HepG2 (cell line): ENCODE data around the gene RNASE13. TPM values are rescaled to one million over a fixed set of nuclear protein-coding genes. Genes with fewer than 3 reads are reported as not detected.

Experiments used
- ARHGAP35 ChIP-seq: sonication (generic); formaldehyde crosslinking; IDR thresholded peaks from 2 replicates; pipeline ENCODE4 v1.9.0; 2022; ENCODE audit warnings: mild to moderate bottlenecking, inconsistent platforms, moderate library complexity, missing genetic modification reagents, borderline replicate concordance
- CHD4 ChIP-seq: fragments of 200-600 bp; sonication (generic); IDR thresholded peaks from 2 replicates; pipeline ENCODE4 v1.7.0; 2017; ENCODE audit warnings: mild to moderate bottlenecking, low read length, borderline replicate concordance
- DBP ChIP-seq: sonication (generic); formaldehyde crosslinking; IDR thresholded peaks from 2 replicates; pipeline ENCODE4 v1.4.0; 2020; ENCODE audit warnings: missing genetic modification reagents; ENCODE audit errors: not compliant biosample characterization
- ELF3 ChIP-seq: IDR thresholded peaks from 2 replicates; pipeline ENCODE4 v1.6.1; 2016; ENCODE audit warnings: missing genetic modification reagents, missing compliant biosample characterization
- FOXO4 ChIP-seq: sonication (generic); formaldehyde crosslinking; conservative IDR thresholded peaks from 2 replicates; pipeline ENCODE4 v1.8.1; 2023; ENCODE audit warnings: missing genetic modification reagents
- GABPA ChIP-seq, 2 experiments: IDR thresholded peaks; 2 replicates each; pipeline ENCODE4 v1.6.1; 2011 to 2016; ENCODE audit warnings: low read depth in 2 of 2, low read length in 1 of 2, missing biosample characterization in 1 of 2, missing genetic modification characterization in 1 of 2
- HDAC2 ChIP-seq: sonication (generic); formaldehyde crosslinking; IDR thresholded peaks from 2 replicates; pipeline ENCODE4 v1.4.0; 2020; ENCODE audit warnings: missing genetic modification reagents
- MED13 ChIP-seq: sonication (generic); formaldehyde crosslinking; IDR thresholded peaks from 2 replicates; pipeline ENCODE4 v1.5.0; 2020; ENCODE audit warnings: missing genetic modification reagents
- NFKBIZ ChIP-seq: IDR thresholded peaks from 2 replicates; pipeline ENCODE4 v1.6.1; 2018; ENCODE audit warnings: missing genetic modification reagents, missing compliant biosample characterization
- NR2F1 ChIP-seq, 2 experiments: fragments of 450-650 bp in 1 of 2; formaldehyde crosslinking in 1 of 2; IDR thresholded peaks; 2 replicates each; pipeline versions ENCODE4 v1.5.0 to v1.6.1; 2016 to 2020; ENCODE audit warnings: mild to moderate bottlenecking in 1 of 2, missing compliant biosample characterization in 1 of 2, missing genetic modification reagents in 1 of 2, moderate library complexity in 1 of 2
- PAWR ChIP-seq: sonication (generic); formaldehyde crosslinking; IDR thresholded peaks from 2 replicates; pipeline ENCODE4 v1.4.0; 2020; ENCODE audit warnings: missing genetic modification reagents, mild to moderate bottlenecking, borderline replicate concordance
- PCBP1 ChIP-seq: fragments of 200-400 bp; formaldehyde crosslinking; IDR thresholded peaks from 2 replicates; pipeline ENCODE4 v1.6.1; 2017; ENCODE audit warnings: mild to moderate bottlenecking, low read depth, low read length, borderline replicate concordance
- PCBP2 ChIP-seq: fragments of 200-400 bp; formaldehyde crosslinking; optimal IDR thresholded peaks from 2 replicates; pipeline ENCODE3; 2018; ENCODE audit warnings: low read length, low read depth; ENCODE audit not compliant: poor library complexity, severe bottlenecking
- SRSF9 ChIP-seq: fragments of 200-400 bp; formaldehyde crosslinking; IDR thresholded peaks from 2 replicates; pipeline ENCODE4 v1.6.1; 2018; ENCODE audit warnings: borderline replicate concordance, mild to moderate bottlenecking, low read depth, low read length; ENCODE audit not compliant: insufficient read depth, poor library complexity, severe bottlenecking
- ZBTB42 ChIP-seq: sonication (generic); formaldehyde crosslinking; IDR thresholded peaks from 2 replicates; pipeline ENCODE4 v1.5.0; 2020; ENCODE audit warnings: mild to moderate bottlenecking, missing genetic modification reagents
- ZNF234 ChIP-seq: sonication (generic); formaldehyde crosslinking; conservative IDR thresholded peaks from 2 replicates; pipeline ENCODE4 v1.5.1; 2020; ENCODE audit warnings: mild to moderate bottlenecking, missing genetic modification reagents
- ZNF264 ChIP-seq: sonication (generic); formaldehyde crosslinking; IDR thresholded peaks from 2 replicates; pipeline ENCODE4 v1.4.0; 2020; ENCODE audit warnings: missing genetic modification reagents
- polyA plus RNA-seq, 8 experiments: library from polyadenylated mRNA; depleted of rRNA in 3 of 8; stranded (reverse) in 7 of 8; unstranded in 1 of 8; fragments of >200 nt; fragmentation: Illumina TruSeq in 4 of 8; extraction: Trizol in 4 of 8; gene quantifications; 2 replicates each; pipeline versions ENCODE4 v1.2.1 to v1.2.3, GENCODE V29; 2011 to 2016; ENCODE audit warnings: low read depth in 4 of 8, missing spikeins in 1 of 8, mixed read lengths in 1 of 8; ENCODE audit not compliant: insufficient read depth in 1 of 8
- total RNA-seq, 5 experiments: library from RNA; depleted of rRNA; stranded (reverse); fragments of >200 nt; fragmentation: Illumina TruSeq; extraction: Trizol; gene quantifications; 2 replicates each; pipeline ENCODE4 v1.2.3, GENCODE V29; 2016; ENCODE audit warnings: low read depth in 1 of 5
- TF ChIP-seq, protein P1 (sequence below): sonication (generic); formaldehyde crosslinking; IDR thresholded peaks from 2 replicates; pipeline ENCODE4 v1.8.0; 2022; ENCODE audit warnings: mild to moderate bottlenecking, missing genetic modification reagents, moderate library complexity
- TF ChIP-seq, protein P2 (sequence below): sonication (generic); formaldehyde crosslinking; IDR thresholded peaks from 2 replicates; pipeline ENCODE4 v1.5.0; 2020; ENCODE audit warnings: mild to moderate bottlenecking, missing genetic modification reagents, borderline replicate concordance
- TF ChIP-seq, protein P3 (sequence below): sonication (generic); formaldehyde crosslinking; IDR thresholded peaks from 2 replicates; pipeline ENCODE4 v1.8.0; 2022; ENCODE audit warnings: mild to moderate bottlenecking, missing genetic modification reagents, borderline replicate concordance

Gene RNASE13
- total and polyA plus RNA-seq, 2 of the 13 experiments (the other 11 are each of a cell fraction or from before 2014, with no cell fraction given), result 1.0 TPM; not detected in 1

DNA sequence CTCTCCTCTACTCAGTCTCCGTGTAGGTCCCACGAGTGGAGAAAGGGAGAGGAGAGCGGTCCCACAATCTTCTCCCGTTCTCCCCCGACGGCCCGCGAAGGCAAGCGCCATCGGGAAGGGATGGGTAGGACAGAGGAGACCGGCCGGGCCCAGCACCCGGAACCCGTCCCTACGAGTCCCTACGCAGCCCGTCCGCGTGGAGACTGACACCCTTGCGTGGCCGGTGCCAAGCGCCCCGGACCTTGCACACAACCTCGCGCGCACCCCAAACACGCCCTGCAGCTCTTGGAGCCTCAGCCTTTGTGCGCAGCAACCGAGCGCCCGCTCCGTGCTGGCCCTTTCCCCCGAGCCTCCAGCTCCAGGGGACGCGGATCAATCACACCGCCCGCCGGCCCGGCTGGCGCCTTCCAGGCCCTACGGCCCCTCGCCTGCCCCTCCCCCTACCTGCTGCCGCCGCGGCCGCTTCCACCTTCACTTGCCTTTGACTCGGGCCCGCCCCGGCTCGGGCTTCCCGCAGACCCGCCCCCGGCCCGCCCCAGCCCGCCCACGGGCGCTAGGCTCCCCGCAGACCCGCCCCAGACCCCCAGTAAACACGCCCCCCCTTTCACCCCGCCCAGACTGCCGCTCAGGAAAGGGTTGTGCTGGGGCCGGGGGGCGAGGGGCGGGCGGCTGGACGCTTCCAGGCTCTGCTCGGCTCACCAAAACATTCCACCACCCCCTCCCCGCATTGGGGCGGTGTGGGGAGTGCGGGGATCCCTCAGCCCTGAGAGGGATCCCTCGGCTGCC, 9.8 kb downstream of the RNASE13 start, which contains the start of gene NDRG2 (continued):
- TF ChIP-seq ZBTB42 (CRISPR knock-in tag) (peak; percentile 53), NFKBIZ (0 out of 2 replicates have a peak, but pooled peaks have one; percentile 35), ZNF234 (CRISPR knock-in tag) (no peak; the same call in 1 of the 2 replicates), CHD4 (no peak), NR2F1 (CRISPR knock-in tag; IDR thresholded peaks at IDR 0.05) (0 out of 4 replicates have a peak, but pooled peaks of 1 of the 2 experiments have one; percentile 7), GABPA (IDR thresholded peaks at IDR 0.05; ENCODE audit: low read depth, low read length) (no peak), GABPA (CRISPR knock-in tag; IDR thresholded peaks at IDR 0.05; ENCODE audit: low read depth) (no peak), ARHGAP35 (CRISPR knock-in tag) (peak; percentile 85; the same call in 1 of the 2 replicates), PCBP1 (0 out of 2 replicates have a peak, but pooled peaks have one; percentile 87), FOXO4 (CRISPR knock-in tag) (no peak), SRSF9 (no peak), MED13 (CRISPR knock-in tag) (peak; percentile 83), PCBP2 (no peak), DBP (CRISPR knock-in tag) (no peak), PAWR (CRISPR knock-in tag) (no peak), ELF3 (CRISPR knock-in tag) (0 out of 2 replicates have a peak, but pooled peaks have one; percentile 9), ZNF264 (peak; percentile 83; the same call in 1 of the 2 replicates), HDAC2 (CRISPR knock-in tag) (peak; percentile 61)
- TF ChIP-seq, protein P1, sequence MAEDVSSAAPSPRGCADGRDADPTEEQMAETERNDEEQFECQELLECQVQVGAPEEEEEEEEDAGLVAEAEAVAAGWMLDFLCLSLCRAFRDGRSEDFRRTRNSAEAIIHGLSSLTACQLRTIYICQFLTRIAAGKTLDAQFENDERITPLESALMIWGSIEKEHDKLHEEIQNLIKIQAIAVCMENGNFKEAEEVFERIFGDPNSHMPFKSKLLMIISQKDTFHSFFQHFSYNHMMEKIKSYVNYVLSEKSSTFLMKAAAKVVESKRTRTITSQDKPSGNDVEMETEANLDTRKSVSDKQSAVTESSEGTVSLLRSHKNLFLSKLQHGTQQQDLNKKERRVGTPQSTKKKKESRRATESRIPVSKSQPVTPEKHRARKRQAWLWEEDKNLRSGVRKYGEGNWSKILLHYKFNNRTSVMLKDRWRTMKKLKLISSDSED, result peak; percentile 74; the same call in 1 of the 2 replicates
- TF ChIP-seq, protein P2, sequence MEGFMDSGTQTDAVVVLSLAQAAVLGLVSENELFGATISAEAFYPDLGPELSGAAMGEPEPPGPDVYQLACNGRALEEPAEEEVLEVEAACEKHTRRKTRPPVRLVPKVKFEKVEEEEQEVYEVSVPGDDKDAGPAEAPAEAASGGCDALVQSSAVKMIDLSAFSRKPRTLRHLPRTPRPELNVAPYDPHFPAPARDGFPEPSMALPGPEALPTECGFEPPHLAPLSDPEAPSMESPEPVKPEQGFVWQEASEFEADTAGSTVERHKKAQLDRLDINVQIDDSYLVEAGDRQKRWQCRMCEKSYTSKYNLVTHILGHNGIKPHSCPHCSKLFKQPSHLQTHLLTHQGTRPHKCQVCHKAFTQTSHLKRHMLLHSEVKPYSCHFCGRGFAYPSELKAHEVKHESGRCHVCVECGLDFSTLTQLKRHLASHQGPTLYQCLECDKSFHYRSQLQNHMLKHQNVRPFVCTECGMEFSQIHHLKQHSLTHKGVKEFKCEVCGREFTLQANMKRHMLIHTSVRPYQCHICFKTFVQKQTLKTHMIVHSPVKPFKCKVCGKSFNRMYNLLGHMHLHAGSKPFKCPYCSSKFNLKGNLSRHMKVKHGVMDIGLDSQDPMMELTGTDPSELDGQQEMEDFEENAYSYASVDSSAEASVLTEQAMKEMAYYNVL (CRISPR knock-in tag), result peak; percentile 66; the same call in 1 of the 2 replicates
- TF ChIP-seq, protein P3, sequence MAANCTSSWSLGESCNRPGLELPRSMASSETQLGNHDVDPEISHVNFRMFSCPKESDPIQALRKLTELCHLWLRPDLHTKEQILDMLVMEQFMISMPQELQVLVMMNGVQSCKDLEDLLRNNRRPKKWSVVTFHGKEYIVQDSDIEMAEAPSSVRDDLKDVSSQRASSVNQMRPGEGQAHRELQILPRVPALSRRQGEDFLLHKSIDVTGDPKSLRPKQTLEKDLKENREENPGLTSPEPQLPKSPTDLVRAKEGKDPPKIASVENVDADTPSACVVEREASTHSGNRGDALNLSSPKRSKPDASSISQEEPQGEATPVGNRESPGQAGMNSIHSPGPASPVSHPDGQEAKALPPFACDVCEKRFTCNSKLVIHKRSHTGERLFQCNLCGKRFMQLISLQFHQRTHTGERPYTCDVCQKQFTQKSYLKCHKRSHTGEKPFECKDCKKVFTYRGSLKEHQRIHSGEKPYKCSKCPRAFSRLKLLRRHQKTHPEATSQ (CRISPR knock-in tag), result peak; percentile 73; the same call in 1 of the 2 replicates
